ENCODE data around the gene SIRT6. TPM values are rescaled to one million over a fixed set of nuclear protein-coding genes. Genes with fewer than 3 reads are reported as not detected.

SIRT6 gene
- polyA plus RNA-seq, 1 donor (not counting 4 experiments of a cell fraction or from before 2014, with no cell fraction given) = 14.6 TPM

- no peak for FAIRE-seq
- dilution Hi-C loops (cut with MboI; ENCODE audit: extremely low pct_ligation_motif_present, low sequenced_read_pairs) = no loop called here
Measured at GRCh38 chr19:4184718-4185352, 2.5 kb upstream of the SIRT6 start.

DNA sequence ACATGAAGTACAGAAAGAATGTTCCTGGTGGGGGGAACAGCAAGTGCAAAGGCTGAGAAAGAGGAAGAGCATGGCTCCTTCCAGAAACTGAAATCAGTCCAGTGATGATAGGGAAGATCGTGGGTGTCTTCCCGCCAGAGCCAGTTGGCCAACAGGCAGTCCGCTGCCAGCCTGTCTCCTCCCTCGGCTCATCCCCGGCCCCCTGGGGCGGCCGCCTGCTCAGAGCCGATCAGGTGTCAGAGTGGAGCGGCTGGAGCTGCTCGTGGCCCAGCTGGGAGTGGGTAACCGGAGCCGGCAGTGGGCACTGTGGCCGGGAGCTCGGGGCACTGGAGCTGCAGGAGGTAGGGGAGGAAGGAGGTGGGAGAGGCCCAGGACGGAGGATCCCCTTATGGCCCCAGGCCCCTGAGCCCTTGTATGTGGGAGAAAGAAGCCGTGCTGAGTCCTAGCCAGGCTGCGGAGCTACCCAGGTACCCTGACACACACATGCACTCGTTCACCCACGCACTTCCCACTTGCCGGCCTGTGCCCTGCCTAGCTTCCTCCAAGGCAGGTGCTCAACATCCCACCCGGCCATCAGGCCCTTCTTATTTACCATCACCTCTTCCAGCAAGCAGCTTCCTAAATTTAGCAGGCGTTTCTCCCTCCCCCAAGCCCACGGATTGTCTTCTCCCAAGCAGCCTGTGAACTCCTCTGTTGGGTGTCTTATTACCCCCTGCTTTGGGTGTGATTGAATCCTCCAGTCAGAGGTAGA lies 1.8 kb upstream of the SIRT6 start:
- Histone ChIP-seq H4K20me1 (ENCODE audit: control insufficient read depth, extremely low read depth, insufficient read depth, low read length) (no peaks in the 10 kb centered on the region), H3K36me3 (ENCODE audit: control insufficient read depth in 2 of 2, extremely low read depth in 1 of 2, insufficient read depth in 2 of 2, low read length in 2 of 2) (peaks cover 10 to 11% of the 10 kb centered on the region in 2 experiments), H3K27me3 (ENCODE audit: control insufficient read depth, extremely low read depth, insufficient read depth, low read length) (no peaks in the 10 kb centered on the region), H3K79me2 (ENCODE audit: control insufficient read depth, insufficient read depth, low read length) (peaks cover 15% of the 10 kb centered on the region), H3K9me3 (ENCODE audit: control insufficient read depth, low read depth, low read length) (no peaks in the 10 kb centered on the region), H3K9me1 (ENCODE audit: control insufficient read depth, extremely low read depth, insufficient read depth, low read length) (no peaks in the 10 kb centered on the region), H3K27ac (ENCODE audit: control insufficient read depth, insufficient read depth, low read length) (no peak overlapping the region), H3K9ac (ENCODE audit: control insufficient read depth, extremely low read depth, insufficient read depth, low read length) (no peak overlapping the region), H2AFZ (ENCODE audit: control insufficient read depth, low read length) (no peak overlapping the region), H3K4me1 (ENCODE audit: control insufficient read depth, extremely low read depth, insufficient read depth, low read length) (peaks cover 14% of the 10 kb centered on the region), H3K4me3 (ENCODE audit: control insufficient read depth in 2 of 3, extremely low read depth in 1 of 3, insufficient read depth in 2 of 3, low read depth in 1 of 3, low read length in 3 of 3) (no peak overlapping the region), H3K4me2 (ENCODE audit: control insufficient read depth, extremely low read depth, insufficient read depth, low read depth, low read length) (no peak overlapping the region)
- FAIRE-seq = no peak
- TF ChIP-seq EZH2 (IDR thresholded peaks at IDR 0.05; ENCODE audit: low read length) (no peak), CTCF (optimal IDR thresholded peaks at IDR 0.05 in 1 of 3, IDR thresholded peaks at IDR 0.05 in 1 of 3, conservative IDR thresholded peaks at IDR 0.05 in 1 of 3; ENCODE audit: extremely low read depth in 1 of 3, insufficient read depth in 2 of 3, low read length in 3 of 3) (no peak)
- dilution Hi-C loops (cut with MboI; ENCODE audit: extremely low pct_ligation_motif_present, low sequenced_read_pairs) = no loop called here
- DNase-seq (ENCODE audit: low read depth, low spot score) = no peak

More at GRCh38 chr19:4184718-4185352, 2.5 kb upstream of the SIRT6 start:
- Histone ChIP-seq H3K4me3 (ENCODE audit: control insufficient read depth in 2 of 3, extremely low read depth in 1 of 3, insufficient read depth in 2 of 3, low read depth in 1 of 3, low read length in 3 of 3) (no peak overlapping the region), H3K9me3 (ENCODE audit: control insufficient read depth, low read depth, low read length) (no peaks in the 10 kb centered on the region), H3K9me1 (ENCODE audit: control insufficient read depth, extremely low read depth, insufficient read depth, low read length) (no peaks in the 10 kb centered on the region), H3K36me3 (ENCODE audit: control insufficient read depth in 2 of 2, extremely low read depth in 1 of 2, insufficient read depth in 2 of 2, low read length in 2 of 2) (peaks cover 3 to 4% of the 10 kb centered on the region in 2 experiments), H3K9ac (ENCODE audit: control insufficient read depth, extremely low read depth, insufficient read depth, low read length) (no peak overlapping the region), H3K4me1 (ENCODE audit: control insufficient read depth, extremely low read depth, insufficient read depth, low read length) (peaks cover 14% of the 10 kb centered on the region), H4K20me1 (ENCODE audit: control insufficient read depth, extremely low read depth, insufficient read depth, low read length) (no peaks in the 10 kb centered on the region), H3K4me2 (ENCODE audit: control insufficient read depth, extremely low read depth, insufficient read depth, low read depth, low read length) (no peak overlapping the region), H3K27me3 (ENCODE audit: control insufficient read depth, extremely low read depth, insufficient read depth, low read length) (no peaks in the 10 kb centered on the region), H3K79me2 (ENCODE audit: control insufficient read depth, insufficient read depth, low read length) (peaks cover 15% of the 10 kb centered on the region), H3K27ac (ENCODE audit: control insufficient read depth, insufficient read depth, low read length) (no peak overlapping the region), H2AFZ (ENCODE audit: control insufficient read depth, low read length) (no peak overlapping the region)
- no peak for TF ChIP-seq CTCF (optimal IDR thresholded peaks at IDR 0.05 in 1 of 3, IDR thresholded peaks at IDR 0.05 in 1 of 3, conservative IDR thresholded peaks at IDR 0.05 in 1 of 3; ENCODE audit: extremely low read depth in 1 of 3, insufficient read depth in 2 of 3, low read length in 3 of 3)
- no peak for DNase-seq (ENCODE audit: low read depth, low spot score)

Data from keratinocyte (primary cell).